Psoas muscle (tissue), 8 donors: Measurements from ENCODE around the gene CCZ1. TPM values are rescaled to one million over a fixed set of nuclear protein-coding genes. Genes with fewer than 3 reads are reported as not detected.
"Not testable (repeated sequence)": the region's sequence is repeated elsewhere in the genome, so short reads cannot be mapped to it uniquely, and the experiment has no call there.

Experiments used
- ATAC-seq, 4 donors: fragments of 200-7000 bp; cut with Tn5 transposase; one replicate each; pipeline ENCODE4 v1.9.1; 2020; ENCODE audit warnings: moderate library complexity in 3 of 4, mild to moderate bottlenecking in 2 of 4
- DNase-seq, 2 donors: peaks; one replicate each; pipeline ENCODE4 v3.0.0-alpha.2; 2020
- H3K27ac ChIP-seq: fragments of 200-600 bp; one replicate; pipeline ENCODE4 v1.8.0; 2022
- H3K27me3 ChIP-seq, 3 donors: fragments of 200-600 bp in 1 of 3; one replicate each; pipeline versions ENCODE4 v1.6.1 to v1.8.0; 2013 to 2022; ENCODE audit warnings: low read length in 2 of 3, mild to moderate bottlenecking in 2 of 3, moderate library complexity in 1 of 3; ENCODE audit not compliant: insufficient read depth in 3 of 3
- H3K36me3 ChIP-seq, 2 donors: fragments of 200-600 bp in 1 of 2; one replicate each; pipeline versions ENCODE4 v1.6.1 to v1.8.0; 2013 to 2022; ENCODE audit warnings: low read depth in 1 of 2, mild to moderate bottlenecking in 1 of 2, moderate library complexity in 1 of 2; ENCODE audit not compliant: insufficient read depth in 1 of 2
- H3K4me1 ChIP-seq: fragments of 200-600 bp; one replicate; pipeline ENCODE4 v1.8.0; 2022
- H3K4me3 ChIP-seq: fragments of 200-600 bp; one replicate; pipeline ENCODE4 v1.8.0; 2022; ENCODE audit warnings: mild to moderate bottlenecking
- H3K9me3 ChIP-seq: fragments of 200-600 bp; one replicate; pipeline ENCODE4 v1.8.0; 2022
- WGBS, 3 donors: extraction: QIAGEN DNeasy Blood & Tissue Kit; methylation state at CpG; one replicate each; pipeline versions ENCODE4 v1.1.6 to v1.1.7; 2013; 5-methylcytosine and 5-hydroxymethylcytosine counted together
- intact Hi-C, 2 donors: fragments of 100-400 bp; cut with DNase I; formaldehyde crosslinking; loops; one replicate each; pipeline versions ENCODE4 v1.11.0 to v1.14.2; 2022
- long read RNA-seq, 2 donors: library from polyadenylated mRNA; unstranded; transcript quantifications; one replicate each; pipeline ENCODE4 v2.0.0, GENCODE V29; 2021
- polyA plus RNA-seq, 3 donors: library from polyadenylated mRNA; stranded (reverse); fragments of 200-250 nt; gene quantifications; one replicate each; pipeline ENCODE4 v1.2.3, GENCODE V29; 2013
- total RNA-seq, 4 donors: library from RNA; stranded (reverse); fragmentation: NEBNext Ultra II Directional in 2 of 4; extraction: Animal tissue kit (Norgen Biotek cat#: 25700) in 2 of 4; gene quantifications; one replicate each; pipeline versions ENCODE4 v1.2.1 to v1.2.4, GENCODE V29; 2021 to 2023
- TF ChIP-seq, protein P1 (sequence below): fragments of 200-600 bp; IDR thresholded peaks from one replicate; pipeline ENCODE4 v1.8.0; 2022; ENCODE audit warnings: antibody characterized with exemption
- donor health status: healthy with polysubstance abuse.
- donor health status: DM: no; HTN: no; CAD: no; lungs with moderate emphysema.
- donor health status: Bipolar disorder and iron deficiency.
- donor health status: healthy.
- donor health status: DM: yes; HTN: yes; CAD: no.
- donor health status: DM: no; HTN: no; CAD: no.
- donor health status: DM: no; HTN: no; CAD: no.
- donor health status: DM: yes; HTN: yes; CAD: no.

The CCZ1 gene
- total RNA-seq (10 to 100 TPM; 36.0 to 59.7 (median 42.9) TPM), polyA plus RNA-seq (10 to 100 TPM; 37.6 to 94.2 (median 51.7) TPM)
- long read RNA-seq, donor 1, transcript CCZ1-201 (15 exons, 1,802 nt), result major isoform, 34 of 39 reads
- long read RNA-seq, donor 1, partial matches to known transcripts, result 2 of 39 reads
- long read RNA-seq, donor 1, other reads (novel, unspliced or antisense), result 2 of 39 reads
- long read RNA-seq, donor 2, transcript CCZ1-201 (15 exons, 1,802 nt), result major isoform, 67 of 76 reads
- long read RNA-seq, donor 2, partial matches to known transcripts, result 0 of 76 reads
- long read RNA-seq, donor 2, other reads (novel, unspliced or antisense), result 7 of 76 reads

DNA sequence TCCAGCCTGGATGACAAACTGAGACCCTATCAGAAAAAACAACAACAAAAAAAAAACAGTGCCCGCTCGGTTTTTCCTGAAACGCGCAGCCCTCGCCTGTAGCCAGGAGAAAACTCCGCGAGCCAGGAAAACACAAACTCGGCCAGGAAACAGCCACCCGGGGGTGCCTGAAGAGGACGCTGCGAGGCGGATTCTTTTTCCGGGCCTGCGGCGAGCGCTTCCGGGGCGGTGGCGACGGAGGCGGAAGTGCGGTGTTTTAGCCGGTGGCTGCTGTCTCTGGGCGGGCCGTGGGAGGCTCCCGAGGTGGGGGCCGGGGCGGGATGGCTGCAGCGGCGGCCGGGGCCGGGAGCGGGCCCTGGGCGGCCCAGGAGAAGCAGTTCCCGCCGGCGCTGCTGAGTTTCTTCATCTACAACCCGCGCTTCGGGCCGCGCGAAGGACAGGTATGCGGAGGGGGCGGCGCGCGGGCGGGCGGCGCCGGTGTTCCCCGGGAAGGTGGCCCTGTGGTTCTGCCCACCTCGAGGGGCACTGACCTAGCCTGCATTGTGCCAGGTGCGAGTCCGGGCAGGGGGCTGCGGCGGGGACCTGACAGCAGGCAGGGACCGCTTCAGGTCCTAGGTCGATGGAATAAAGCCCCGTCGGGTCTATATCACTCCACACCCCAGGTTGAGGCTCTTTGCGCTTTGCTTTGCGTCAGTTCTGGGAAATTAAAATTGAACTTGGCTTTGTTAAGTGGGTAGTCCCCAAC, at the start of gene CCZ1:
TSS of gene CCZ1 (plus strand) at position 254 of the 745 bp plus-strand sequence. CDS start at position 321, 67 bp downstream.
- H3K27me3 ChIP-seq, H3K9me3 ChIP-seq, H3K4me1 ChIP-seq, intact Hi-C loops: not testable (repeated sequence)
- Histone ChIP-seq H3K4me3 (peak within 1 kb of the TSS; percentile 63), H3K36me3 (peaks cover 0 to 22% of the 10 kb centered on the region in 2 donors), H3K27ac (peak within 1 kb of the TSS; percentile 67)
- 0% methylated on average over 11 to 25 of the region's 64 CpGs for WGBS, 3 donors
- ATAC-seq (peak; percentile 90 to 99 (median 96)), DNase-seq (peak; percentile 74 to 90)

DNA sequence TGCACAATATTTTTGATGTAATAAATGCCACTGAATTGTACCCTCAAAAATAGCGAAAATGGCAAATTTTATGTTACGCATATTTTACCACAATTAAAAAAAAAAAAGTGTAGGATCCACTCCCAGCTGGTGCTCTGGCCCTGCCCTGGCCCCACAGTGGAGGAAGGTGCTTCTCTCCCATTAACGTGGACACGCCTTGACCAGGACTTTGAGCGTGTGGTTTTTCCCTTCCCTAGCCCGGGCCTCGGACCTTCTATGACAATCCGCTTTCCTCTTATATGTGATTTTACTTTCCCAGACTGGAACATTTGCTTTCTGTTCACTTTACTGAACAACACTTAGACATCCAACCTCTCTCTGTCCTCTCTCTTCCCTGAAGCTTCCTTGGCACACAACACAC, 47.6 kb upstream of the CCZ1 start:
- DNase-seq, result no peak

DNA sequence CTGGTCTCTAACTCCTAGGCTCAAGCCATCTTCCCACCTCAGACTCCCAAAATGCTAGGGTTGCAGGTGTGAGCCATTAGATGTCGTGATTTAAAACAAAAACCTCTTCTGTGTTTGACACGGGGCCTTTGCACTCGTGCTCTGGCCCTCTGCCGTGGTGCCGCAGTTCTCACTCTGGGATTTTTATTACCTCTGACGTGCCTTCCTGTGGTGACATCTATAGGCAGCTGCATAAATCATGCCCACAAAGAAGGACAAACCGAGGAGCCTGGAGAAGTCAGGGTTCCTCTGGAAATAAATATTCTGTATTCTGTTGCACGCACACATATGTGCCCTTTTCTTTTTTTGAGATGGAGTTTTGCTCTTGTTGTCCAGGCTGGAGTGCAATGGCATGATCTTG, 43.8 kb upstream of the CCZ1 start:
- Histone ChIP-seq H3K27me3 (no peaks in the 10 kb centered on the region), H3K4me3 (no peak overlapping the region), H3K36me3 (no peaks in the 10 kb centered on the region), H3K4me1 (no peaks in the 10 kb centered on the region), H3K27ac (no peak overlapping the region), H3K9me3 (no peaks in the 10 kb centered on the region)
- TF ChIP-seq, protein P1, sequence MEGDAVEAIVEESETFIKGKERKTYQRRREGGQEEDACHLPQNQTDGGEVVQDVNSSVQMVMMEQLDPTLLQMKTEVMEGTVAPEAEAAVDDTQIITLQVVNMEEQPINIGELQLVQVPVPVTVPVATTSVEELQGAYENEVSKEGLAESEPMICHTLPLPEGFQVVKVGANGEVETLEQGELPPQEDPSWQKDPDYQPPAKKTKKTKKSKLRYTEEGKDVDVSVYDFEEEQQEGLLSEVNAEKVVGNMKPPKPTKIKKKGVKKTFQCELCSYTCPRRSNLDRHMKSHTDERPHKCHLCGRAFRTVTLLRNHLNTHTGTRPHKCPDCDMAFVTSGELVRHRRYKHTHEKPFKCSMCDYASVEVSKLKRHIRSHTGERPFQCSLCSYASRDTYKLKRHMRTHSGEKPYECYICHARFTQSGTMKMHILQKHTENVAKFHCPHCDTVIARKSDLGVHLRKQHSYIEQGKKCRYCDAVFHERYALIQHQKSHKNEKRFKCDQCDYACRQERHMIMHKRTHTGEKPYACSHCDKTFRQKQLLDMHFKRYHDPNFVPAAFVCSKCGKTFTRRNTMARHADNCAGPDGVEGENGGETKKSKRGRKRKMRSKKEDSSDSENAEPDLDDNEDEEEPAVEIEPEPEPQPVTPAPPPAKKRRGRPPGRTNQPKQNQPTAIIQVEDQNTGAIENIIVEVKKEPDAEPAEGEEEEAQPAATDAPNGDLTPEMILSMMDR, result no peak
- intact Hi-C loops, result no loop called here
- WGBS, 3 donors, result 37 to 51% (median 50%) methylated on average over 8 of the region's 8 CpGs
- no peak for ATAC-seq
- no peak for DNase-seq

More for the DNA sequence above, 47.6 kb upstream of the CCZ1 start:
- intact Hi-C loops, result no loop called here
- Histone ChIP-seq H3K4me1 (no peaks in the 10 kb centered on the region), H3K27me3 (no peaks in the 10 kb centered on the region), H3K36me3 (no peaks in the 10 kb centered on the region), H3K9me3 (no peaks in the 10 kb centered on the region), H3K27ac (no peak overlapping the region), H3K4me3 (no peak overlapping the region)
- WGBS, 3 donors, result 83 to 88% (median 87%) methylated on average over 8 of the region's 8 CpGs
- TF ChIP-seq, protein P1, result no peak
- ATAC-seq, result no peak

DNA sequence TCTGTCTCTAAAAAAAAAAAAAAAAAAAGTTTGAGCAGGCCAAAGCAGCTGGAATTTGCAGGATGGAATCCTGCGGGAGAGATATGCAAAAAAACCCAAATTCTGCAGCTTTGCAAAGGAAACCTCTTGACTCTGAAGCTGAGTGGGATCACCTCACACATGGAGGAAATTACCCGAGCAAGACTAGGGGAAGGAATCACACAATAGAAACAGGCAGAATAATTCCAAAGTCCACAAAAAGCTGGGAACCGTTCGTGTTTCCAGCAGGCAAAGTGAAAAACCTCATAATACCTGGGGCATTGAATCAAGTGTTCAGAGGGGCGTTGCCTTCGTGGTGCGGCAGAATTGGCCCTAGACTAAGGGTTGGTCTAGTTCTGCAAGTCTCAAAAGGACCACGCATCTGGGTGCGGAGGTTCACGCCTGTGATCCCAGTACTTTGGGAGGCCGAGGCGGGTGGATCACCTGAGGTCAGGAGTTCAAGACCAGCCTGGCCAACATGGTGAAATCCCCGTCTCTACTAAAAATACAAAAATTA, 41.4 kb upstream of the CCZ1 start:
- H3K27me3 ChIP-seq, H3K4me3 ChIP-seq, ATAC-seq, H3K36me3 ChIP-seq, H3K27ac ChIP-seq, H3K9me3 ChIP-seq, H3K4me1 ChIP-seq, intact Hi-C loops, DNase-seq: not testable (repeated sequence)
- WGBS, 3 donors, result 69 to 81% (median 77%) methylated on average over 13 of the region's 13 CpGs

DNA sequence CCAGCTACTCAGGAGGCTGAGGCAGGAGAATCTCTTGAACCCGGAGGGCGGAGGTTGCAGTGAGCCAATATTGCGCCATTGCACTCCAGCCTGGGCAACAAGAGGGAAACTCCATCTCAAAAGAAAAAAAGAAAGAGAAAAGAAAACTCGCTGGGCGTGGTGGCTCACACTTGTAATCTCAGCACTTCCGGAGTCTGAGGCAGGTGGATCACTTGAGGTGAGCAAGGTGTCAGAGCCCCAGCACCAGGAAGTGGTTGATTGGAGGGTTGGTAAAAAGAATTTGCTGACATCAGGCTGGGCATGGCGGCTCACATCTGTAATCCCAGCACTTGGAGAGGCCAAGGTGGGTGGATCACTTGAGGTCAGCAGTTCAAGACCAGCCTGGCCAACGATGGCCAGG, 40.0 kb upstream of the CCZ1 start:
- H3K4me3 ChIP-seq, DNase-seq, H3K36me3 ChIP-seq, H3K27ac ChIP-seq, H3K27me3 ChIP-seq, H3K4me1 ChIP-seq, ATAC-seq, H3K9me3 ChIP-seq, intact Hi-C loops: not testable (repeated sequence)
- WGBS, 3 donors, result 76 to 85% (median 84%) methylated on average over 8 of the region's 8 CpGs

DNA sequence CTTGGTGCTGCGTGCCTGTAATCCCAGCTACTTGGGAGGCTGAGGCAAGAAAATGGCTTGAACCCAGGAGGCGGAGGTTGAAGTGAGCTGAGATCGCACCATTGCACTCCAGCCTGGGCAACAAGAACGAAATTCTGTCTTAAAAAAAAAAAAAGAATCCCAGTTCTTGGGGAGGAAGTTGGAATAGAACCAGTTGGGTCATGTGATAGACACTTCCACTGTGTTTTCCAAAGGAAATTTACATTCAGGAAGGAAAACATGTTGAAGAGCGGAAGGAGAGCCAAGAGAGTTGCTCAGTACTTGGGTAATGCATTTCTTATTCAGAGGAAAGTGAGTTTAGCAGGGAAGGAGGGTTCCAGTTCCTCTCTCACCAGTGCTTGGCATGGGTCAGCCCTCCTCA, 37.3 kb upstream of the CCZ1 start:
- H3K9me3 ChIP-seq, ATAC-seq, H3K27ac ChIP-seq, DNase-seq, H3K27me3 ChIP-seq, H3K36me3 ChIP-seq, H3K4me3 ChIP-seq, H3K4me1 ChIP-seq, intact Hi-C loops: not testable (repeated sequence)
- 78 to 83% (median 79%) methylated on average over 5 of the region's 5 CpGs for WGBS, 3 donors

- 68 to 84% (median 76%) methylated on average over 5 of the region's 5 CpGs for WGBS, 3 donors
- H3K4me3 ChIP-seq, ATAC-seq, DNase-seq, intact Hi-C loops, H3K27me3 ChIP-seq, H3K4me1 ChIP-seq, H3K27ac ChIP-seq, H3K36me3 ChIP-seq, H3K9me3 ChIP-seq: not testable (repeated sequence)
Measured at GRCh38 chr7:5862753-5863366, 35.7 kb upstream of the CCZ1 start.

DNA sequence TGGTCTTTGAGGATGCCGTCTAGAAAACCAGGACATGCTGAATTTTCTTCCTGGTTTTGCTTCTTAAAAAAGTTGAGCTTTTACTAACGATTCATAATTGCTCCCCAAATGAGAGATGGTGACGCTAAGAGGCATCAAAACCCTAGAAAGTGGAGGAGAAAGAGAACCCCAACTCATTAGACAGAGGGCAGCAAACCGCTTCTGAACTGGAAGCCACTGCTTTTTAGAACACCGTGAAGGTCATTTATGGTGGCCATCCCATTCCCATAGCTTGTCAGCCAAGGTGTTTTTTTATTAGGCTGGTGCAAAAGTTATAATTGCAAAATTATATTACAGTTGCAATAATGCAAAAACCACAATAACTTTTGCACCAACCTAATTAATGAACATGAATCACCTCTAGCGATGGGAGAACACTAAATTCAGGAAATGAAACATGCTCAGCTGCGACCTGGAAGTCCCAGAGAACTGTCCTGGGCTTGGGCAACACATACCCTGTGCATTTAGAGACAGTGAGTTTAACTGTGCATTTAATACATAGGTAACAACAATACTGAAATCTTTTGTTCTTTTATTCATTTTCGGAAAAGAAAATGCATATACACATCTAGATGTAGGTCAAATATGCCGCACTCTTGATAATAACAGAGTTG, 33.1 kb upstream of the CCZ1 start:
- H3K36me3 ChIP-seq, intact Hi-C loops, H3K27ac ChIP-seq, H3K9me3 ChIP-seq, H3K27me3 ChIP-seq, DNase-seq, H3K4me1 ChIP-seq, H3K4me3 ChIP-seq, ATAC-seq: not testable (repeated sequence)
- WGBS, 3 donors, result 56 to 65% (median 56%) methylated on average over 8 to 9 of the region's 9 CpGs
